Mesendoderm (in vitro differentiated cells): ENCODE measurements around the gene CCT7.
"Not testable (repeated sequence)": the region's sequence is repeated elsewhere in the genome, so short reads cannot be mapped to it uniquely, and the experiment has no call there.

ENCODE experiments used
- DNase-seq: peaks from one replicate; pipeline ENCODE4 v3.0.0; 2013
- H2AK5ac ChIP-seq: 2 replicates; pipeline ENCODE4 v1.6.1; 2013; ENCODE audit warnings: low read length, inconsistent platforms
- H2BK120ac ChIP-seq: 2 replicates; pipeline ENCODE4 v1.6.1; 2013; ENCODE audit warnings: low read depth, mild to moderate bottlenecking, low read length, moderate library complexity, mixed read lengths
- H2BK15ac ChIP-seq: replicated peaks from 2 replicates; pipeline ENCODE4 v1.6.1; 2013; ENCODE audit warnings: low read depth, mild to moderate bottlenecking, moderate library complexity
- H2BK5ac ChIP-seq: 2 replicates; pipeline ENCODE4 v1.6.1; 2013; ENCODE audit warnings: low read length, inconsistent platforms
- H3K18ac ChIP-seq: 2 replicates; pipeline ENCODE4 v1.6.1; 2013; ENCODE audit warnings: mild to moderate bottlenecking, low read length, mixed read lengths
- H3K23ac ChIP-seq: one replicate; pipeline ENCODE4 v1.6.1; 2013; ENCODE audit warnings: low read length
- H3K27ac ChIP-seq: 2 replicates; pipeline ENCODE4 v1.5.1; 2013; ENCODE audit warnings: low read depth, mild to moderate bottlenecking, inconsistent platforms, low read length, moderate library complexity
- H3K27me3 ChIP-seq: 2 replicates; pipeline ENCODE4 v1.6.1; 2013; ENCODE audit warnings: low read length, control low read depth, mild to moderate bottlenecking, inconsistent platforms; ENCODE audit not compliant: insufficient read depth, poor library complexity
- H3K36me3 ChIP-seq: 2 replicates; pipeline ENCODE4 v1.6.1; 2013; ENCODE audit warnings: low read length, inconsistent platforms; ENCODE audit not compliant: control insufficient read depth, insufficient read depth
- H3K4ac ChIP-seq: one replicate; pipeline ENCODE4 v1.6.1; 2013; ENCODE audit warnings: low read depth, mild to moderate bottlenecking, low read length, moderate library complexity
- H3K4me1 ChIP-seq: 2 replicates; pipeline ENCODE4 v1.6.1; 2013; ENCODE audit warnings: low read depth, low read length, inconsistent platforms; ENCODE audit not compliant: control insufficient read depth
- H3K4me2 ChIP-seq: 2 replicates; pipeline ENCODE4 v1.6.1; 2013; ENCODE audit warnings: low read length
- H3K4me3 ChIP-seq: 2 replicates; pipeline ENCODE4 v1.5.1; 2013; ENCODE audit warnings: mild to moderate bottlenecking, low read length
- H3K56ac ChIP-seq: one replicate; pipeline ENCODE4 v1.6.1; 2013; ENCODE audit warnings: low read length
- H3K79me1 ChIP-seq: 2 replicates; pipeline ENCODE4 v1.6.1; 2013; ENCODE audit warnings: low read length, inconsistent platforms
- H3K79me2 ChIP-seq: 2 replicates; pipeline ENCODE4 v1.6.1; 2013; ENCODE audit warnings: mild to moderate bottlenecking, low read length; ENCODE audit not compliant: control insufficient read depth, insufficient read depth
- H3K9ac ChIP-seq: 2 replicates; pipeline ENCODE4 v1.6.1; 2013; ENCODE audit warnings: low read length, inconsistent platforms
- H4K5ac ChIP-seq: one replicate; pipeline ENCODE4 v1.6.1; 2013; ENCODE audit warnings: low read length
- H4K8ac ChIP-seq: one replicate; pipeline ENCODE4 v1.6.1; 2013; ENCODE audit warnings: low read depth, mild to moderate bottlenecking, control low read depth, low read length, moderate library complexity
- WGBS: extraction: QIAGEN DNeasy Blood & Tissue Kit; methylation state at CpG from one replicate; pipeline ENCODE4 v1.1.7; 2013; ENCODE audit warnings: low lambda C conversion rate, missing lambda C conversion rate; ENCODE audit not compliant: insufficient coverage; ENCODE audit errors: extremely low coverage; 5-methylcytosine and 5-hydroxymethylcytosine counted together

Gene CCT7

DNA sequence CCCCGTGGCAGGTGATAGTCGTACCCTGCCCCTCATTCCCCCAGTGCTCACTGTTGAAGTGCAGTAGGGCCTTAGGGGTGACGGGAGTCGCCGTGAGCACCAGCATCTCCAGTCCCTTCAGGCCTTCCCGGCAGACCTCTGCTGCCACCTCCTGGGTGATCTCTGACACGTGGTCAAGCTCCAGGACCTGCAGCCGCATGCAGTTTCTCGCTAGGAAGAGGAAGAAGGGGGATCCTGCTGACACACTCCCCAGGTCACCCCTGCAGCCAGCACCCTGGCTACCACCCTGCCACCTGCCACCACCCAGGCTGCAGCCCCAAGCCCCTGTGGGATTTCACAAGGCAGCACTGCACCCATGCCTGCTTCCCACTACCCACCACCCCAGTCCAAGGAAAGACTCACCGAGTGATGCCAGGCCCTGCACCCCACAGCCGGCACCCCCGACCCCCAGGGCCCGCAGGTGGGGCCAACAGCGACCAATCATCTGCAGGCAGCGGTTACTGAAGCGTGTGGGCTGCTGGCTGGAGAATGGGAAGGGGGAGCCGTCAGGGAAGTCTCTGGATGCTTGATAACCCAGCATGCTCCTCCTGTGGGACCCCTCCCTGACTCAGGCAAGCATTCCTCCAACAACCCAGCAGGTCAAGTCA lies 26.4 kb downstream of the CCT7 start:
- no peak overlapping the region for H3K27ac ChIP-seq
- H3K36me3 ChIP-seq: no peaks in the 10 kb centered on the region
- no peak overlapping the region for H2BK120ac ChIP-seq
- no peaks in the 10 kb centered on the region for H3K79me1 ChIP-seq
- H3K4me1 ChIP-seq: no peaks in the 10 kb centered on the region
- H3K23ac ChIP-seq: no peak overlapping the region
- no peak overlapping the region for H3K4me2 ChIP-seq
- H2BK5ac ChIP-seq: no peak overlapping the region
- no peak overlapping the region for H3K56ac ChIP-seq
- no peaks in the 10 kb centered on the region for H3K27me3 ChIP-seq
- H3K79me2 ChIP-seq: no peaks in the 10 kb centered on the region
- no peak overlapping the region for H3K9ac ChIP-seq
- H2BK15ac ChIP-seq: no peak overlapping the region
- no peak overlapping the region for H2AK5ac ChIP-seq
- H3K4me3 ChIP-seq: no peak overlapping the region
- no peak overlapping the region for H3K18ac ChIP-seq
- no peak overlapping the region for H4K8ac ChIP-seq
- DNase-seq: peak; percentile 77
- no CpG with 5 or more reads among the region's 17 CpGs for WGBS
- H4K5ac ChIP-seq: no peak overlapping the region
- no peak overlapping the region for H3K4ac ChIP-seq

DNA sequence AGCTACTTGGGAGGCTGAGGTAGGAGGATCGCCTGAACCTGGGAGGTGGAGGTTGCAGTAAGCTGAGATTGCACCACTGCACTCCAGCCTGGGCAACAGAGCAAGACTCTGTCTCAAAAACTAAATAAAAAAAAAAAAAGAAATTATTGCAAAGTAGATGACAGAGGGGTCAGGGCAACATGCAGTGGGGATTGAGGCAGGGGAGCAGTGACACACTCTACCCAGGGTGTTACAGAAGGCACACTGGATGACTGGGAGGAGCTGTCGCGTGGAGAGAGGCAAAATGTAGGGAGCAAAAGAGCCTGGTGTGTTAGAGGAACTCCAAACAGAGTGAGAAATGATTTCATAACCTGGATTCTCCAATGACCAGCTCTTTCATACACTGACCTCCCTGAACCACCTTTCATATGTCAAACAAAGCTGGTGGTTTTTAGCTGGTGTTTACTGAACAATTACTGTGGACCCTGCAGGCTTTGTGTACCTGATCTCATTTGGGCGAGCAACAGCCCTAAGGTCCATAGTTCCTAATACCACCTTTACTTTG lies 28.1 kb downstream of the CCT7 start:
- Histone ChIP-seq H4K8ac (no peak overlapping the region), H3K23ac (no peak overlapping the region), H3K79me2 (no peaks in the 10 kb centered on the region), H3K9ac (no peak overlapping the region), H3K36me3 (no peaks in the 10 kb centered on the region), H4K5ac (no peak overlapping the region), H3K18ac (no peak overlapping the region), H3K4me3 (no peak overlapping the region), H2BK120ac (no peak overlapping the region), H3K4ac (no peak overlapping the region), H3K27me3 (no peaks in the 10 kb centered on the region), H2BK5ac (no peak overlapping the region), H3K56ac (no peak overlapping the region), H2BK15ac (no peak overlapping the region), H3K27ac (no peak overlapping the region), H3K4me1 (no peaks in the 10 kb centered on the region), H3K79me1 (no peaks in the 10 kb centered on the region), H2AK5ac (no peak overlapping the region), H3K4me2 (no peak overlapping the region)
- WGBS: no CpG with 5 or more reads among the region's 4 CpGs
- DNase-seq: no peak

DNA sequence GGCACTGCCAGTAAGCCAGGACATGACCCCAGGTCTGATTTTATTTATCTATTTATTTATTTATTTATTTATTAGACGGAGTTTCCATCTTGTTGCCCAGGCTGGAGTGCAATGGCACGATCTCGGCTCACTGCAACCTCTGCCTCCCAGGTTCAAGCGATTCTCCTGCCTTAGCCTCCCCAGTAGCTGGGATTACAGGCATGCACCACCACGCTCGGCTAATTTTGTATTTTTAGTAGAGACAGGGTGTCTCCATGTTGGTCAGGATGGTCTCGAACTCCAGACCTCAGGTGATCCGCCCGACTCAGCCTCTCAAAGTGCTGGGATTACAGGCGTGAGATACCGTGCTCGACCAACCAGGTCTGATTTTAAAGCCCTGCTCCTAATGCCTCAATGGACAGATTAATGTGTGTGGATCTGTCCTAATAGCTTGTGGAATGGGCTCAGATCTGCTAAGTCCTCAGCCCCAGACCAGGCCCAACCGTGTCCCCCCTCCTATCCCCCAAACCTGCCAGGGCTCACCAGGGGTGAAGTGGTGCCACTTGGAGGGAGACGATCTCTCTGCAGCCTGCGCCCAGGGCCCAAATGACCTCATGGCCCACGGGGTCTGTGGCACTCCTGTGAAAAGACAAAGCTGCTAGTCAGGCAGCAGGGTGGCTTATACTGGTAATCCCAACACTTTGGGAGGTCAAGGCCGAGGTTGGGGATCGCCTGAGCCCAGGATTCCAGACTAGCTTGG lies 28.8 kb downstream of the CCT7 start:
- not testable (repeated sequence) for H2BK15ac ChIP-seq, H4K5ac ChIP-seq, H3K79me1 ChIP-seq, H2BK5ac ChIP-seq, H3K23ac ChIP-seq, H3K4me2 ChIP-seq, H3K27me3 ChIP-seq, H3K56ac ChIP-seq, H3K18ac ChIP-seq, H4K8ac ChIP-seq, H3K4ac ChIP-seq, H3K4me1 ChIP-seq, H3K36me3 ChIP-seq, H3K27ac ChIP-seq, DNase-seq, H2BK120ac ChIP-seq, H3K79me2 ChIP-seq, H3K9ac ChIP-seq, H2AK5ac ChIP-seq, H3K4me3 ChIP-seq
- no CpG with 5 or more reads among the region's 18 CpGs for WGBS

DNA sequence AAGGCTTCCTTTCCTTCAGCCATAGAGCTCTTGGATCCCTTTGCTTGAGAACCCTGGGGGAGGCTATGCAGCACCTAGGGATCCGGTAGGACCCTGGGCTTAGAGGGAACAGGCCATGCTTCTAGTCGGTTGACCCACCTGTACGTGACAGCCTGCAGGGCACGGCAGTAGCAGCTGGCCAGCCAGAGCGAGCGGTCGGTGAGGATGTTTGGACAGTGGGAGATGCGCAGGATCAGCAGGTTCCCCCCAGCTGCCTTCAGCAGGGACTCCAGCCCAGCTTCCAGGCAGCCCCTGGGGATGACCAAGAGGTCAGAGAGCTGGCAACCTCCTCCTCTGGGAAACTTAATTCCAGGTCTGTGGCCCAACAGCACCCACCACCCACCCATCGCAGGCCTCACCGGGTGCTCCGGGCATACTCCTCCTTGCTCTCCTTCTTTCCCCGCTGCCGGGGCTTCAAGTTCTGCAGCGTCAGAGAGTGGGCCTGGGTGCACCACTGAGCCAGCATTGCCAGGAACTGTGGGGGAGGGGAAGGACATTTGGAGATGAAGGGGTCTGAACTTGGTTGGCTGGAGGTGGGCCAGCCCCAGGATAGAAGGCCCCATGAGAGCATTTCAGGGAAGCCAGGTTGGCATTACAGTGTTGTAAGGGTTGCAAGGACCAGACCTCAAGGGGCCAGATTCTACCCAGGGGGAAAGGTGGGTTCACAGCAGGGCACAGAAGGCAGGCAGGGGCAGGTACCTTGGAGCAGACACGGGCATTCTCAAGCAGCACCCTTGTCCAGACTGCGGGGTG lies 29.6 kb downstream of the CCT7 start:
- Histone ChIP-seq H3K4ac (no peak overlapping the region), H3K56ac (no peak overlapping the region), H4K5ac (no peak overlapping the region), H3K4me1 (no peaks in the 10 kb centered on the region), H3K4me3 (no peak overlapping the region), H3K79me2 (no peaks in the 10 kb centered on the region), H3K18ac (no peak overlapping the region), H3K9ac (no peak overlapping the region), H2AK5ac (no peak overlapping the region), H3K23ac (no peak overlapping the region), H2BK5ac (no peak overlapping the region), H3K79me1 (no peaks in the 10 kb centered on the region), H4K8ac (no peak overlapping the region), H2BK15ac (no peak overlapping the region), H3K27me3 (peaks cover 6% of the 10 kb centered on the region), H3K4me2 (no peak overlapping the region), H3K36me3 (no peaks in the 10 kb centered on the region), H3K27ac (no peak overlapping the region), H2BK120ac (no peak overlapping the region)
- DNase-seq: no peak
- WGBS: no CpG with 5 or more reads among the region's 16 CpGs

DNA sequence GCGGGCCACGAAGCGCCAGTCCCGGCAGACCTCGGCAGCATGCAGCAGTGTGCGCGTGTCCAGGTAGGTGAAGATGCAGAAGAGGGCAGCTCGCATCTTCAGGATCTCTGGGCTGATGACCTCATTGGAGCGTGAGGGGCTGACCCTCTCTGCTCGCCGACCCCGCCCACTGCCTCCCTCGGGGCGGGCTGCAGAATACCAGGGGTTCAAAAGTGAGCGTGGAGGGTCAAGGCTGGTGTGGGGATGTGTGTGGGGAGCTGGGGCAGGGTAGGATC lies 30.2 kb downstream of the CCT7 start:
- Histone ChIP-seq H4K5ac (no peak overlapping the region), H2AK5ac (no peak overlapping the region), H3K23ac (no peak overlapping the region), H3K4ac (no peak overlapping the region), H3K36me3 (no peaks in the 10 kb centered on the region), H3K4me1 (no peaks in the 10 kb centered on the region), H2BK5ac (no peak overlapping the region), H3K27me3 (peaks cover 6% of the 10 kb centered on the region), H3K79me1 (no peaks in the 10 kb centered on the region), H3K27ac (no peak overlapping the region), H3K56ac (no peak overlapping the region), H3K4me2 (no peak overlapping the region), H3K9ac (no peak overlapping the region), H4K8ac (no peak overlapping the region), H3K79me2 (no peaks in the 10 kb centered on the region), H2BK15ac (no peak overlapping the region), H2BK120ac (no peak overlapping the region), H3K4me3 (no peak overlapping the region), H3K18ac (no peak overlapping the region)
- DNase-seq: no peak
- no CpG with 5 or more reads among the region's 15 CpGs for WGBS
